ENCODE measurements around the gene HTN3. TPM values are rescaled to one million over a fixed set of nuclear protein-coding genes. Genes with fewer than 3 reads are reported as not detected.
"Not testable (repeated sequence)": the region's sequence is repeated elsewhere in the genome, so short reads cannot be mapped to it uniquely, and the experiment has no call there.

HTN3 gene
- total RNA-seq, result not detected
- long read RNA-seq, donor 1, result 0 reads
- long read RNA-seq, donor 2, result 0 reads

GRCh38 chr4:70028159-70028558 lies at the start of gene HTN3:
HTN3 (plus strand) TSS chr4:70028459; CDS start chr4:70030741, 2,282 bp downstream.
- ATAC-seq; DNase-seq; intact Hi-C loops (cut with DNase I, micrococcal nuclease); H3K4me3 ChIP-seq; H3K9me3 ChIP-seq; H3K4me1 ChIP-seq (ENCODE audit: low read depth); H3K36me3 ChIP-seq (ENCODE audit: low read depth): not testable (repeated sequence)

- Histone ChIP-seq H3K9me3 (no peaks in the 10 kb centered on the region), H3K4me1 (ENCODE audit: low read depth) (no peaks in the 10 kb centered on the region), H3K4me3 (no peak overlapping the region), H3K36me3 (ENCODE audit: low read depth) (no peaks in the 10 kb centered on the region)
- intact Hi-C loops (cut with DNase I, micrococcal nuclease), result no loop called here
- no peak for TF ChIP-seq CTCF (IDR thresholded peaks at IDR 0.05)
- ATAC-seq (peak; percentile 47), DNase-seq (peak in 1 of 3 donors; percentile 4)
These were observed 44.2 kb upstream of the HTN3 start for GRCh38 chr4:69984030-69984443.

DNA sequence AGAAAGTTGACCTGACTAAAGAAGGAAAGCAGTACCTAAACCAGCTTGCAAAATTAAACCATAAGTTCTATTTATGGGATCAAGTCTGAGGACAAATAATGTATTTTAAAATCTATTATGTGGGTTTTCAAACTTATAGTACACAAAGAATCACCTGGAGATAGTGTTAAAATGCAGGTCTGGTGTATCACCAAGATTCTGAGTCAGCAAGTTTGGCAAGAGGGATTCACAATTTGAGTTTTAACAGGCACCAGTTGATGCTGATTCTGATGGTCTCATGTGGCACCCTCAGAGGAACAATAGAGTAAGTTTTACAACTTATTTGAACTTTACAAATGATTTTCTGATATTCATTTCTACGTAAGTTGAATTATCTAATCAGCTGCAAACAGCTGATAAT lies 41.6 kb upstream of the HTN3 start:
- no peak overlapping the region for H3K4me3 ChIP-seq
- no peaks in the 10 kb centered on the region for H3K9me3 ChIP-seq
- DNase-seq (no peak), ATAC-seq (no peak)
- no peaks in the 10 kb centered on the region for H3K4me1 ChIP-seq (ENCODE audit: low read depth)
- no peaks in the 10 kb centered on the region for H3K36me3 ChIP-seq (ENCODE audit: low read depth)
- TF ChIP-seq CTCF (IDR thresholded peaks at IDR 0.05), result no peak
- intact Hi-C loops (cut with DNase I, micrococcal nuclease), result no loop called here

GRCh38 chr4:69991016-69991415 lies 37.2 kb upstream of the HTN3 start:
- intact Hi-C loops (cut with DNase I, micrococcal nuclease), result no loop called here
- DNase-seq, result no peak

GRCh38 chr4:69994782-69995181 lies 33.5 kb upstream of the HTN3 start:
- no peak for TF ChIP-seq CTCF (IDR thresholded peaks at IDR 0.05)
- ATAC-seq (no peak), DNase-seq (no peak)
- Histone ChIP-seq H3K9me3 (no peaks in the 10 kb centered on the region), H3K4me3 (no peak overlapping the region), H3K36me3 (ENCODE audit: low read depth) (no peaks in the 10 kb centered on the region), H3K4me1 (ENCODE audit: low read depth) (no peaks in the 10 kb centered on the region)
- intact Hi-C loops (cut with DNase I, micrococcal nuclease), result no loop called here

More at GRCh38 chr4:69991016-69991415, 37.2 kb upstream of the HTN3 start:
- no peaks in the 10 kb centered on the region for H3K4me1 ChIP-seq (ENCODE audit: low read depth)
- no peak for TF ChIP-seq CTCF (IDR thresholded peaks at IDR 0.05)
- H3K9me3 ChIP-seq, result no peaks in the 10 kb centered on the region
- no peak overlapping the region for H3K4me3 ChIP-seq
- H3K36me3 ChIP-seq (ENCODE audit: low read depth), result no peaks in the 10 kb centered on the region
- ATAC-seq, result no peak

DNA sequence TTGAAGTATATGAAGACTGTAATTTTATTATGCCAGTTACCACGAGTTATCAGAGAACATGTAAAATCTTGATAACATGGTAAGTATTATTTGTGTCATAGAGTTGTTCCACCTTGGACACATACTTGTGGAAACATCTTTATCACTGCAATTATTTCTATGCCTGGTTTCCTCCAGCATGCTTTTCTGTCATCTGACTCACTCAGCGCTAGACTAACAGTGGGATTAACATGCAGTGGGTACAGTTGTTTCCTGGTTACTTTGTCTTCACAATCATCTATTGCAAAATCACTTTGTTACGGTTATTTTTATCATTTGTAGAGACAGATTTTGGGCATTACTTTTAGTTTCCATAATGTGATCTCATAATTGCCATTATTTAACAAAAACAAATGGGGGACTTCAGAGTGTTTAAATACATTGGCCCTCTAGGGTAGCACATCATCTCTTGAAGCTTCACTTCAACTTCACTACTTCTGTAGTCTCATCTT lies 32.7 kb upstream of the HTN3 start, which contains the start of gene STATH:
TSS of gene STATH (plus strand) at position 441 of the 491 bp plus-strand sequence. CDS start 2,472 bp downstream, outside the sequence.
- ATAC-seq, result no peak
- H3K36me3 ChIP-seq (ENCODE audit: low read depth), result no peaks in the 10 kb centered on the region
- H3K4me1 ChIP-seq (ENCODE audit: low read depth), result no peaks in the 10 kb centered on the region

More for the DNA sequence above, 32.7 kb upstream of the HTN3 start, which contains the start of gene STATH:
- Histone ChIP-seq H3K4me3 (no peak within 1 kb of the TSS), H3K9me3 (no peaks in the 10 kb centered on the region)
- intact Hi-C loops (cut with DNase I, micrococcal nuclease), result no loop called here
- no peak for TF ChIP-seq CTCF (IDR thresholded peaks at IDR 0.05)
- DNase-seq, result no peak
